Progenitor cell of endocrine pancreas (in vitro differentiated cells): Measurements from ENCODE around the gene FRMD4B. TPM values are rescaled to one million over a fixed set of nuclear protein-coding genes. Genes with fewer than 3 reads are reported as not detected.

Experiments
- DNase-seq: peaks from one replicate; pipeline ENCODE4 v3.0.0; 2021; ENCODE audit warnings: low spot score; ENCODE audit not compliant: unreplicated experiment
- H3K27ac Mint-ChIP-seq: 2 replicates; pipeline ENCODE4 v1.8.0; 2021; ENCODE audit warnings: mild to moderate bottlenecking, moderate library complexity, mixed read lengths
- H3K27me3 Mint-ChIP-seq: 2 replicates; pipeline ENCODE4 v1.8.0; 2021; ENCODE audit warnings: mixed read lengths
- H3K36me3 Mint-ChIP-seq: 2 replicates; pipeline ENCODE4 v1.8.0; 2022; ENCODE audit warnings: mixed read lengths; ENCODE audit not compliant: insufficient read depth
- H3K4me1 Mint-ChIP-seq: 2 replicates; pipeline ENCODE4 v1.8.0; 2021; ENCODE audit warnings: low read depth, mixed read lengths
- H3K4me3 Mint-ChIP-seq: 2 replicates; pipeline ENCODE4 v1.8.0; 2021; ENCODE audit warnings: low read depth, mild to moderate bottlenecking, moderate library complexity, mixed read lengths
- H3K9me3 Mint-ChIP-seq: 2 replicates; pipeline ENCODE4 v1.8.0; 2021; ENCODE audit warnings: low read depth, mixed read lengths
- total RNA-seq: library from RNA; stranded (reverse); gene quantifications from 2 replicates; pipeline ENCODE4 v1.2.1, GENCODE V29; 2021
- TF ChIP-seq, protein P1 (sequence below): fragments of 200-600 bp; sonication (generic); IDR thresholded peaks from one replicate; pipeline ENCODE4 v1.5.0; 2021; ENCODE audit warnings: antibody characterized with exemption, mild to moderate bottlenecking; ENCODE audit not compliant: unreplicated experiment

FRMD4B gene
- total RNA-seq, 1 donor from 2014 or later, result 41.6 TPM

DNA sequence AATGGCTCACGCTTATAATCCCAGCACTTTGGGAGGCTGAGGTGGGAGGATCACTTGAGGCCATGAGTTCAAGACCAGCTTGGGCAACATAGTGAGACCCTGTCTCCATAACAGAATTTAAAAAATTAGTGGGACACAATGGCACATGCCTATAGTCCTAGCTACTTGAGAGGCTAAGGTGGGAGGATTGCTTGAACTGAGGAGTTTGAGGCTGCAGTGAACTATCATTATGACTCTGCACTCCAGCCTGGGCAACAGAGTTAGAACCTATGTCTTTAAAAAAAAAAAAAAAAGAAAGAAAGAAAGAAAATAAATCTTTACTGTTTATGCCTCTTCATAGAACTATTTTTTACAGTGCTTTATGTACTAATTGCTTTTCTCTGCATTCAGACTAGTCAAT, 178.9 kb downstream of the FRMD4B start:
- H3K4me1 Mint-ChIP-seq, result peaks cover 20% of the 10 kb centered on the region
- no peaks in the 10 kb centered on the region for H3K9me3 Mint-ChIP-seq
- H3K27ac Mint-ChIP-seq, result no peak overlapping the region
- H3K4me3 Mint-ChIP-seq, result no peak overlapping the region
- peaks cover 13% of the 10 kb centered on the region for H3K36me3 Mint-ChIP-seq
- DNase-seq, result no peak
- no peaks in the 10 kb centered on the region for H3K27me3 Mint-ChIP-seq
- TF ChIP-seq, protein P1, sequence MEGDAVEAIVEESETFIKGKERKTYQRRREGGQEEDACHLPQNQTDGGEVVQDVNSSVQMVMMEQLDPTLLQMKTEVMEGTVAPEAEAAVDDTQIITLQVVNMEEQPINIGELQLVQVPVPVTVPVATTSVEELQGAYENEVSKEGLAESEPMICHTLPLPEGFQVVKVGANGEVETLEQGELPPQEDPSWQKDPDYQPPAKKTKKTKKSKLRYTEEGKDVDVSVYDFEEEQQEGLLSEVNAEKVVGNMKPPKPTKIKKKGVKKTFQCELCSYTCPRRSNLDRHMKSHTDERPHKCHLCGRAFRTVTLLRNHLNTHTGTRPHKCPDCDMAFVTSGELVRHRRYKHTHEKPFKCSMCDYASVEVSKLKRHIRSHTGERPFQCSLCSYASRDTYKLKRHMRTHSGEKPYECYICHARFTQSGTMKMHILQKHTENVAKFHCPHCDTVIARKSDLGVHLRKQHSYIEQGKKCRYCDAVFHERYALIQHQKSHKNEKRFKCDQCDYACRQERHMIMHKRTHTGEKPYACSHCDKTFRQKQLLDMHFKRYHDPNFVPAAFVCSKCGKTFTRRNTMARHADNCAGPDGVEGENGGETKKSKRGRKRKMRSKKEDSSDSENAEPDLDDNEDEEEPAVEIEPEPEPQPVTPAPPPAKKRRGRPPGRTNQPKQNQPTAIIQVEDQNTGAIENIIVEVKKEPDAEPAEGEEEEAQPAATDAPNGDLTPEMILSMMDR, result no peak

DNA sequence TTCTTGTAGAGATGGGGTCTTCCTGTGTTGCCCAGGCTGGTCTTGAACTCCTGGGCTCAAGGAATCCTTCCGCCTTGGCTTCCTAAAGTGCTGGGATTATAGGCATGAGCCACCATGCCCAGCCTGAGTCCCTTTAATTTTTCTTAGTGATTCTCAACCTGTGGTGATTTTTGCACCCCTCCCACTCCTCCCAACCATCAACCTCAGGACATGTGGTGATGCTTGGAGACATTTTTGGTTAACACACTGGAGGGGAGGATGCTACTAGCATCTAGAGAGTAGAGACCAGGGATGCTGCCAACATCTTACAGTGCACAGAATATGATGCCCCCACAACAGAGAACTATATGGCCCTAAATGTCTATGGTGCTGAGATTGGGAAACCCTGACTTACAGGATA, 180.5 kb downstream of the FRMD4B start:
- TF ChIP-seq, protein P1, result no peak
- Mint-ChIP-seq H3K27ac (peak overlapping the region; percentile 75), H3K4me3 (no peak overlapping the region), H3K9me3 (no peaks in the 10 kb centered on the region), H3K4me1 (peaks cover 24% of the 10 kb centered on the region), H3K27me3 (no peaks in the 10 kb centered on the region), H3K36me3 (peaks cover 13% of the 10 kb centered on the region)
- no peak for DNase-seq

DNA sequence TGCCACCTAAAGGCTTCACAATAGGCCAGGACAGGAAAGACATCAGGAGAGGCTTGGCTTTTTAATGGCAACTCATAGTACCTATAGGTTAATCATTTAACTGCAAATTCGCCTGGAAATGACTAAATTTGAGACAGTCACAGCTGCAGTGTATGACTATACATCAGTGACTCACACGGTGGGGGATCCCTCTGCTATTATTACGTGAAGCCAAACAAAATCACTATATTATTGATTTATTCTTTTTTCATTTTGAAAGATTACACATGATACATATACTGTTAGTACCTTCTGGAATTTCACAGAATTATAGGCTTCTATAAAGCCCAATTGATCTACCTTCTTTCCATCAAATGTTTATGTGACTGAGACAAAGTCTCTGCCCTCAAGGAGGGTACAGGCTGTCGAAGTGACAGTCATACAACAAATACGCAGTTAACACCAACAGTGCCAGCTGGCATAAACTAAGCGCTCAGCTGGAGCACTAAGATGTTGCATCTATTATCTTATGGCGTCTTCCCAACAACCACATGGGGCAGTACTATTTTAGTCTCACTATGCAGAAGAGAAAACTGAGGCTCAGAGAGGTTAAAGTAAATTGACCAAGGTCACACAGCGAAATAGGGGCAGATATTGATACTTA, 181.5 kb downstream of the FRMD4B start:
- peak overlapping the region; percentile 87 for H3K27ac Mint-ChIP-seq
- DNase-seq, result no peak
- H3K9me3 Mint-ChIP-seq, result no peaks in the 10 kb centered on the region
- peaks cover 11% of the 10 kb centered on the region for H3K36me3 Mint-ChIP-seq
- H3K4me3 Mint-ChIP-seq, result peak overlapping the region; percentile 8
- TF ChIP-seq, protein P1, result no peak
- H3K27me3 Mint-ChIP-seq, result no peaks in the 10 kb centered on the region
- peaks cover 33% of the 10 kb centered on the region for H3K4me1 Mint-ChIP-seq

DNA sequence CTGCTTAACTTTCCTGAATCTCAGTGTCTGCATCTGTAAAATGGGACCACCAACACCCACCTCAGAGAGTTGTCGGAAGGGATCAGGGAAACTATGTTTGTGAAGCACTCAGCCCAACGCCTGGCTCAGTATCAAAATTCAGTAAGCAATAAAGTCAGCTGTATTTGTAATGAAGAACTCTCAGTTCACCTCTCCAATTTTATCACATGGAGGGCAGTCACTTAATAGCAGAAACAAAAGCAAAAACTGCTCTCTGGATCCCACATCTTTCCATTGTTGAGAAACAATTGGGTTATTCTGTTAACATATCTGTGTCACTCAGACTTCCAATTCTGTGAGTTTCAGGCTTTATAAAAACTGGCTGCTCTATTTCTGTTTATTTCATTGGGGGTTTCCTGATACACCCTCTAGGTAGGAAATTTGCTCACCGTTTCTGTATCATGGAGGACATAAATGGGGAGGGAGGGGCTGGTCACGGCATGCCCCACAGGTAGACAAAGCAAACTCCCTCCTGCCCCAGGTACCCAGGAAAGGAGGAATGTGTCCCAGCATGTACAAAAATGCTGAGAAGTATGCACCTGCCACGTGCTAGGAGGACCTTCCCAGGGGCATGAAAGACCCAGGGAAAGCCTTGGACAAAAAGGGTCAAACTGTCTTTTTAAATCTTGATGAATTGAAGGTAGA, 182.1 kb downstream of the FRMD4B start:
- TF ChIP-seq, protein P1, result no peak
- Mint-ChIP-seq H3K4me3 (peak overlapping the region; percentile 8), H3K9me3 (no peaks in the 10 kb centered on the region), H3K36me3 (peaks cover 12% of the 10 kb centered on the region), H3K4me1 (peaks cover 36% of the 10 kb centered on the region), H3K27me3 (no peaks in the 10 kb centered on the region), H3K27ac (peak overlapping the region; percentile 87)
- no peak for DNase-seq

DNA sequence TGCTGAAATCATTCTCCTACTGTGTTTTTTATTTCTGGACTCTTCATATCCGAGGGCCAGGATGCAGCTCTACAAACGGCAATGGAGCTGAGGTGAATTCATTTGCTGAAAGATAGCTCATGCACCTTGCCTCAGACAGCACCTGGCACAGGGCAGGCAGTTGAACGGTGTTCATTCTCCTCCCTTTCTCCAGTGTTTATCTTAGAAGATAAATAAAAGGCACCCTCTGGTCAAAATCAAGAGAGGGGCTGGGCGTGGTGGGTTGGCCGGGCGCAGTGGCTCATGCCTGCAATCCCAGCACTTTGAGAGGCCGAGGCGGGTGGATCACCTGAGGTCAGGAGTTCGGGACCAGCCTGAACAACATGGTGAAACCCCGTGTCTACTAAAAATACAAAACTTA, 184.2 kb downstream of the FRMD4B start:
- Mint-ChIP-seq H3K27me3 (no peaks in the 10 kb centered on the region), H3K4me1 (peaks cover 43% of the 10 kb centered on the region), H3K27ac (peak overlapping the region; percentile 91), H3K36me3 (peaks cover 11% of the 10 kb centered on the region), H3K4me3 (no peak overlapping the region), H3K9me3 (no peaks in the 10 kb centered on the region)
- no peak for DNase-seq
- TF ChIP-seq, protein P1, result no peak
